COR-L47 (cell line): Measurements from ENCODE around the gene KCNJ15.
"Not testable (repeated sequence)": the region's sequence is repeated elsewhere in the genome, so short reads cannot be mapped to it uniquely, and the experiment has no call there.

Experiments
- DNase-seq: peaks from one replicate; lab custom pipeline; 2025; lab: John Stamatoyannopoulos, UW

KCNJ15 gene

GRCh38 chr21:38256599-38257302 is at the start of gene KCNJ15:
KCNJ15 (plus strand) TSS chr21:38256991; CDS start chr21:38299262, 42,271 bp downstream.
- DNase-seq = no peak

GRCh38 chr21:38208118-38208517 is 48.7 kb upstream of the KCNJ15 start:
- DNase-seq = no peak

GRCh38 chr21:38211321-38211720 is 45.5 kb upstream of the KCNJ15 start:
- DNase-seq = no peak

GRCh38 chr21:38212706-38213105 is 44.1 kb upstream of the KCNJ15 start:
- no peak for DNase-seq

GRCh38 chr21:38219049-38219628 is 37.7 kb upstream of the KCNJ15 start:
- DNase-seq = peak; percentile 52

- no peak for DNase-seq
These were observed 36.5 kb upstream of the KCNJ15 start for GRCh38 chr21:38220270-38220737.

- no peak for DNase-seq
These were observed 35.2 kb upstream of the KCNJ15 start for GRCh38 chr21:38221594-38221993.

- no peak for DNase-seq
These were observed 32.8 kb upstream of the KCNJ15 start for GRCh38 chr21:38223893-38224540.

- no peak for DNase-seq
These were observed 29.4 kb upstream of the KCNJ15 start for GRCh38 chr21:38227401-38227800.

GRCh38 chr21:38228115-38228514 is 28.7 kb upstream of the KCNJ15 start:
- DNase-seq = no peak

- DNase-seq = no peak
These were observed 28.3 kb upstream of the KCNJ15 start for GRCh38 chr21:38228537-38228936.

GRCh38 chr21:38229260-38229877 is 27.4 kb upstream of the KCNJ15 start:
- DNase-seq = no peak

- DNase-seq = no peak
These were observed 22.2 kb upstream of the KCNJ15 start for GRCh38 chr21:38234395-38235142.

GRCh38 chr21:38235251-38235650 is 21.5 kb upstream of the KCNJ15 start:
- not testable (repeated sequence) for DNase-seq

- no peak for DNase-seq
These were observed 20.6 kb upstream of the KCNJ15 start for GRCh38 chr21:38236232-38236631.

GRCh38 chr21:38239672-38240071 is 17.1 kb upstream of the KCNJ15 start:
- no peak for DNase-seq

GRCh38 chr21:38240129-38240528 is 16.7 kb upstream of the KCNJ15 start:
- DNase-seq = no peak

- DNase-seq = no peak
These were observed 15.6 kb upstream of the KCNJ15 start for GRCh38 chr21:38241029-38241740.

GRCh38 chr21:38242061-38242460 is 14.7 kb upstream of the KCNJ15 start:
- DNase-seq = no peak

GRCh38 chr21:38243732-38244406 is 12.9 kb upstream of the KCNJ15 start:
- no peak for DNase-seq

- DNase-seq = no peak
These were observed 12.4 kb upstream of the KCNJ15 start for GRCh38 chr21:38244407-38244787.
